K562 (cell line): ENCODE data around the gene SLC5A10. TPM values are rescaled to one million over a fixed set of nuclear protein-coding genes. Genes with fewer than 3 reads are reported as not detected.

ENCODE experiments used
- ATAC-seq: fragments of 200-7000 bp; cut with Tn5 transposase; 3 replicates; pipeline ENCODE4 v1.9.1; 2020; ENCODE audit warnings: moderate library complexity
- BruUV-seq: library from RNA; stranded (reverse); fragments of 400-500 nt; replicated peaks from 2 replicates; lab custom pipeline; 2021; lab: Mats Ljungman, UMichigan
- CTCF ChIA-PET: fragments of 300-600 bp; formaldehyde crosslinking; extraction: SDS; loops from one replicate; lab custom pipeline; 2021; ENCODE audit warnings: low intra/inter-chr PET ratio; lab: Yijun Ruan, JAX
- POLR2A ChIA-PET: fragments of 300-600, 350-650 bp; sonication (Branson Sonifier 250); formaldehyde crosslinking; extraction: SDS; loops from one replicate; lab custom pipeline; 2021; ENCODE audit warnings: antibody characterized with exemption, inconsistent platforms; lab: Yijun Ruan, JAX
- DNase-seq, 4 experiments: peaks; one replicate each; pipeline versions ENCODE4 v3.0.0 to v3.0.0-alpha.2; 2011 to 2018; ENCODE audit warnings: low spot score in 3 of 4, mixed read lengths in 3 of 4; ENCODE audit errors: extremely low read depth in 1 of 4
- FAIRE-seq: peaks from 2 replicates; lab custom pipeline; 2011; peaks lifted over from hg19 to GRCh38; lab: Jason Lieb, UNC
- H2AFZ ChIP-seq: 2 replicates; pipeline ENCODE4 v1.6.0; 2011; ENCODE audit warnings: low read depth, low read length, control low read depth, inconsistent platforms
- H3K27ac ChIP-seq: fragments of 200-600 bp; 3 replicates; pipeline ENCODE4 v1.8.0; 2011; ENCODE audit warnings: low read depth, mild to moderate bottlenecking, control low read depth, inconsistent platforms, low read length, moderate library complexity, mixed read lengths; ENCODE audit errors: extremely low read depth
- H3K27me3 ChIP-seq, 2 experiments: fragments of 300-600 bp in 1 of 2; 2 replicates in 1 of 2; 3 replicates in 1 of 2; pipeline versions ENCODE4 v1.6.0 to v1.8.0; 2011; ENCODE audit warnings: inconsistent platforms in 2 of 2, low read length in 2 of 2, mild to moderate bottlenecking in 1 of 2, mixed read lengths in 1 of 2, moderate library complexity in 1 of 2; ENCODE audit not compliant: control insufficient read depth in 2 of 2, insufficient read depth in 2 of 2
- H3K36me3 ChIP-seq: fragments of 300-600 bp; 3 replicates; pipeline ENCODE4 v1.8.0; 2011; ENCODE audit warnings: mild to moderate bottlenecking, low read length, inconsistent platforms; ENCODE audit not compliant: control insufficient read depth, insufficient read depth
- H3K4me1 ChIP-seq, 2 experiments: fragments of 200-600 bp in 1 of 2; replicated peaks in 1 of 2; 2 replicates in 1 of 2; 3 replicates in 1 of 2; pipeline versions ENCODE4 v1.5.1 to v1.8.0; 2011; ENCODE audit warnings: inconsistent platforms in 2 of 2, low read length in 2 of 2, mild to moderate bottlenecking in 1 of 2, mixed read lengths in 1 of 2, moderate library complexity in 1 of 2; ENCODE audit not compliant: control insufficient read depth in 2 of 2, insufficient read depth in 2 of 2
- H3K4me2 ChIP-seq: 2 replicates; pipeline ENCODE4 v1.6.1; 2011; ENCODE audit warnings: low read length, control low read depth, inconsistent platforms, mixed read lengths; ENCODE audit not compliant: insufficient read depth
- H3K4me3 ChIP-seq: fragments of 200-600 bp; sonication (generic), shearing (Covaris generic); 2 replicates; pipeline ENCODE4 v1.5.1; 2016; ENCODE audit warnings: control low read depth, inconsistent platforms
- H3K79me2 ChIP-seq: fragments of 200-600 bp; 3 replicates; pipeline ENCODE4 v1.8.0; 2011; ENCODE audit warnings: low read length, inconsistent platforms; ENCODE audit not compliant: control insufficient read depth, insufficient read depth
- H3K9ac ChIP-seq, 2 experiments: 2 replicates each; pipeline versions ENCODE4 v1.6.0 to v1.6.1; 2011; ENCODE audit warnings: low read depth in 2 of 2, low read length in 2 of 2, control low read depth in 1 of 2, inconsistent platforms in 1 of 2, mild to moderate bottlenecking in 1 of 2, mixed read lengths in 1 of 2; ENCODE audit not compliant: insufficient read depth in 1 of 2
- H3K9me1 ChIP-seq: one replicate; pipeline ENCODE4 v1.6.0; 2011; ENCODE audit warnings: inconsistent platforms, mild to moderate bottlenecking, low read length, moderate library complexity; ENCODE audit not compliant: control insufficient read depth, insufficient read depth
- H3K9me3 ChIP-seq: replicated peaks from 2 replicates; pipeline ENCODE4 v1.5.1; 2011; ENCODE audit warnings: low read depth, low read length, inconsistent platforms; ENCODE audit not compliant: control insufficient read depth, insufficient read depth
- H4K20me1 ChIP-seq: replicated peaks from 2 replicates; pipeline ENCODE4 v1.6.1; 2011; ENCODE audit warnings: low read length, inconsistent platforms, mixed read lengths; ENCODE audit not compliant: control insufficient read depth, insufficient read depth
- CBFB ChIP-seq: sonication (generic); formaldehyde crosslinking; IDR thresholded peaks from 2 replicates; pipeline ENCODE4 v1.4.0; 2020; ENCODE audit warnings: mild to moderate bottlenecking, missing genetic modification reagents
- CTBP1 ChIP-seq: fragments of 450-650 bp; IDR thresholded peaks from 2 replicates; pipeline ENCODE4 v1.6.1; 2016; ENCODE audit warnings: borderline replicate concordance
- EGR1 ChIP-seq: fragments of 450-650 bp; conservative IDR thresholded peaks from 2 replicates; pipeline ENCODE4 v1.6.1; 2017; ENCODE audit warnings: mild to moderate bottlenecking
- GABPA ChIP-seq: fragments of 200-800 bp; sonication (Bioruptor generic); conservative IDR thresholded peaks from 2 replicates; pipeline ENCODE4 v1.6.1; 2016; ENCODE audit warnings: low read depth, missing genetic modification characterization, missing compliant biosample characterization
- HNRNPL ChIP-seq: fragments of 200-400 bp; formaldehyde crosslinking; IDR thresholded peaks from 2 replicates; pipeline ENCODE4 v1.6.1; 2017; ENCODE audit warnings: low read depth, mild to moderate bottlenecking, low read length
- RBM25 ChIP-seq: fragments of 200-400 bp; formaldehyde crosslinking; IDR thresholded peaks from 2 replicates; pipeline ENCODE4 v1.6.1; 2018; ENCODE audit warnings: low read length, low read depth, moderate library complexity; ENCODE audit not compliant: severe bottlenecking
- SLC30A9 ChIP-seq: fragments of 250-450 bp; sonication (Bioruptor Pico); IDR thresholded peaks from 2 replicates; pipeline ENCODE4 v1.8.0; 2022; ENCODE audit warnings: mild to moderate bottlenecking, moderate library complexity
- SMARCA5 ChIP-seq: fragments of 450-650 bp; IDR thresholded peaks from 2 replicates; pipeline ENCODE4 v1.6.1; 2016
- SOX6 ChIP-seq: fragments of 450-650 bp; IDR thresholded peaks from 2 replicates; pipeline ENCODE4 v1.6.1; 2014; ENCODE audit warnings: mild to moderate bottlenecking
- TCF3 ChIP-seq: sonication (generic); formaldehyde crosslinking; IDR thresholded peaks from 2 replicates; pipeline ENCODE4 v1.4.0; 2020; ENCODE audit warnings: mild to moderate bottlenecking, missing genetic modification reagents
- YY1 ChIP-seq, 3 experiments: IDR thresholded peaks; 2 replicates each; pipeline ENCODE4 v1.6.1; 2011; ENCODE audit warnings: low read length in 2 of 3, mild to moderate bottlenecking in 2 of 3, moderate library complexity in 2 of 3, borderline replicate concordance in 1 of 3, control low read depth in 1 of 3, low read depth in 1 of 3; ENCODE audit not compliant: insufficient read depth in 3 of 3, insufficient replicate concordance in 2 of 3, control insufficient read depth in 1 of 3, insufficient read length in 1 of 3; ENCODE audit errors: extremely low read depth in 1 of 3
- ZNF589 ChIP-seq: fragments of 200-800 bp; sonication (Bioruptor generic); IDR thresholded peaks from 2 replicates; pipeline ENCODE4 v1.6.1; 2016; ENCODE audit warnings: low read depth, missing genetic modification characterization, missing compliant biosample characterization
- ZNF668 ChIP-seq: fragments of 250-450 bp; sonication (Bioruptor Pico); IDR thresholded peaks from 2 replicates; pipeline ENCODE4 v1.8.0; 2022; ENCODE audit warnings: mild to moderate bottlenecking, inconsistent platforms
- WGBS: fragments of 100-300 bp; shearing (Covaris generic); methylation state at CpG from one replicate; pipeline ENCODE4 v1.1.6; 2016; ENCODE audit warnings: low coverage, mixed read lengths; ENCODE audit not compliant: insufficient coverage; ENCODE audit errors: missing lambda C conversion rate; 5-methylcytosine and 5-hydroxymethylcytosine counted together
- in situ Hi-C: fragments of 300-500 bp; cut with MboI; formaldehyde crosslinking; loops from 4 replicates; pipeline ENCODE4 v1.15.0; 2018; ENCODE audit warnings: inconsistent platforms, mixed read lengths
- intact Hi-C: fragments of 100-400 bp; cut with micrococcal nuclease; formaldehyde crosslinking; loops from 2 replicates; pipeline ENCODE4 v1.14.2; 2022
- polyA plus RNA-seq, 8 experiments: library from polyadenylated mRNA; depleted of rRNA in 4 of 8; stranded (reverse) in 5 of 8; unstranded in 3 of 8; fragments of >200 nt; fragmentation: Nextera tagmentation in 2 of 8; fragmentation: Illumina TruSeq in 1 of 8; extraction: Ambion mirVana in 2 of 8; extraction: Trizol in 1 of 8; gene quantifications; 2 replicates each; pipeline versions ENCODE4 v1.2.1 to v1.2.3, GENCODE V29; 2011 to 2014; ENCODE audit warnings: inconsistent platforms in 1 of 8, missing spikeins in 1 of 8
- total RNA-seq, 7 experiments: library from RNA; depleted of rRNA in 6 of 7; stranded (reverse); fragments of >200 nt in 6 of 7; fragmentation: Illumina TruSeq in 2 of 7; extraction: Trizol in 2 of 7; gene quantifications; 2 replicates each; pipeline versions ENCODE4 v1.2.1 to v1.2.3, GENCODE V29; 2011 to 2021; ENCODE audit warnings: low replicate concordance in 1 of 7

SLC5A10 gene
- total and polyA plus RNA-seq, 9 of the 15 experiments (the other 6 are each of a cell fraction or from before 2014, with no cell fraction given), result 0.03 to 0.09 (median 0.03) TPM; not detected in 5

DNA sequence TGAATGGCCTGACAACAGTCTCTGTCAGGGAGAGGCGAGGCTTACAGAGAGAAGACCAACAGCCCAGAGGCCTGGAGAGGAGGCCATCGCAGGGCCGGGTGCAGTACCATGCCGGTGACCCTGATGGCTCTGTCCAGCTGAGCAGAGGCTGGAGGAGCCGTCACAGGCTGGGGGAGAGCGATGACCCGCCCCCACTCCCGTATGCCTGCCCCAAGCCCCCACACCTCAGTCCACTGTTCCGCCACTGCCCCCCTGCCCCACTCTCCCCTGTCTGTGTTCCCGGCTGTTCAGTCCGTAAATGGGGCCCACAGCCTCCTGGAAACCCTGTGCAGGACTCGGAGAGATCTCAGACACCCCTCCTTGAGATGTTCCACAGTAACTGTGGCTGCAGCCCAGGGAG is 65.4 kb downstream of the SLC5A10 start:
- peaks cover 8 to 39% of the 10 kb centered on the region in 2 experiments; a peak in 4 of 5 replicates for H3K4me1 ChIP-seq
- ChIA-PET CTCF (no interaction called here), POLR2A (no interaction called here)
- no peak overlapping the region for H2AFZ ChIP-seq
- no peaks in the 10 kb centered on the region for H3K79me2 ChIP-seq
- FAIRE-seq (no peak), ATAC-seq (peak; percentile 28; the same call in 1 of the 3 replicates), DNase-seq (no peak)
- 20% methylated on average over 5 of the region's 12 CpGs for WGBS
- H3K27ac ChIP-seq, result no peak overlapping the region
- H4K20me1 ChIP-seq, result no peaks in the 10 kb centered on the region
- no TSS peak for BruUV-seq
- no peaks in the 10 kb centered on the region for H3K36me3 ChIP-seq
- no peak overlapping the region for H3K4me2 ChIP-seq
- H3K9me1 ChIP-seq, result no peaks in the 10 kb centered on the region
- no peak overlapping the region for H3K4me3 ChIP-seq
- in situ Hi-C loops, result loop anchor here (5.0 kb wide), 1 partner anchor 40 kb away; no protein-coding TSS in a partner anchor
- no peaks in the 10 kb centered on the region for H3K27me3 ChIP-seq
- no peak overlapping the region; a peak in 1 of 4 replicates for H3K9ac ChIP-seq
- no peaks in the 10 kb centered on the region for H3K9me3 ChIP-seq
- TF ChIP-seq CBFB (CRISPR knock-in tag) (no peak), GABPA (no peak), HNRNPL (no peak), SMARCA5 (no peak), ZNF589 (CRISPR knock-in tag) (no peak), SOX6 (no peak), RBM25 (no peak), CTBP1 (no peak), SLC30A9 (no peak), ZNF668 (no peak), YY1 (IDR thresholded peaks at IDR 0.05; ENCODE audit: borderline replicate concordance in 1 of 3, control insufficient read depth in 1 of 3, extremely low read depth in 1 of 3, insufficient read depth in 3 of 3, insufficient read length in 1 of 3, insufficient replicate concordance in 2 of 3, low read depth in 1 of 3, low read length in 2 of 3) (no peak), TCF3 (CRISPR knock-in tag) (no peak), EGR1 (no peak)
- intact Hi-C loops, result no loop called here
